ENCODE data around the gene BPTF. TPM values are rescaled to one million over a fixed set of nuclear protein-coding genes. Genes with fewer than 3 reads are reported as not detected.

Gene BPTF
- total and polyA plus RNA-seq, 2 of the 8 experiments (the other 6 are each of a cell fraction or from before 2014, with no cell fraction given): 107 to 228 TPM

GRCh38 chr17:67879662-67880061 lies 54.4 kb downstream of the BPTF start (continued):
- TF ChIP-seq, protein P1, sequence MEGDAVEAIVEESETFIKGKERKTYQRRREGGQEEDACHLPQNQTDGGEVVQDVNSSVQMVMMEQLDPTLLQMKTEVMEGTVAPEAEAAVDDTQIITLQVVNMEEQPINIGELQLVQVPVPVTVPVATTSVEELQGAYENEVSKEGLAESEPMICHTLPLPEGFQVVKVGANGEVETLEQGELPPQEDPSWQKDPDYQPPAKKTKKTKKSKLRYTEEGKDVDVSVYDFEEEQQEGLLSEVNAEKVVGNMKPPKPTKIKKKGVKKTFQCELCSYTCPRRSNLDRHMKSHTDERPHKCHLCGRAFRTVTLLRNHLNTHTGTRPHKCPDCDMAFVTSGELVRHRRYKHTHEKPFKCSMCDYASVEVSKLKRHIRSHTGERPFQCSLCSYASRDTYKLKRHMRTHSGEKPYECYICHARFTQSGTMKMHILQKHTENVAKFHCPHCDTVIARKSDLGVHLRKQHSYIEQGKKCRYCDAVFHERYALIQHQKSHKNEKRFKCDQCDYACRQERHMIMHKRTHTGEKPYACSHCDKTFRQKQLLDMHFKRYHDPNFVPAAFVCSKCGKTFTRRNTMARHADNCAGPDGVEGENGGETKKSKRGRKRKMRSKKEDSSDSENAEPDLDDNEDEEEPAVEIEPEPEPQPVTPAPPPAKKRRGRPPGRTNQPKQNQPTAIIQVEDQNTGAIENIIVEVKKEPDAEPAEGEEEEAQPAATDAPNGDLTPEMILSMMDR (IDR thresholded peaks at IDR 0.05; ENCODE audit: control extremely low read depth in 1 of 3, insufficient read depth in 1 of 3, low read depth in 1 of 3, low read length in 3 of 3): no peak
- no peak for TF ChIP-seq BRCA1 (IDR thresholded peaks at IDR 0.05; ENCODE audit: low read depth, low read length)
- TF ChIP-seq ZNF274 (IDR thresholded peaks at IDR 0.05; ENCODE audit: borderline replicate concordance, extremely low read depth, low read length): no peak
